ENCODE measurements around the gene KRTAP12-3.

GRCh38 chr21:44654576-44655175, 3.1 kb upstream of the KRTAP12-3 start, which contains the start of gene KRTAP12-4:
- no peak for TF ChIP-seq POLR2A (IDR thresholded peaks at IDR 0.05)
- no peak for TF ChIP-seq CTCF (IDR thresholded peaks at IDR 0.05)
- no peak for TF ChIP-seq POLR2AphosphoS5 (IDR thresholded peaks at IDR 0.05)
